HFF-Myc (cell line): ENCODE data around the gene PLB1.

ENCODE experiments used
- DNase-seq: peaks from one replicate; pipeline ENCODE4 v3.0.0-alpha.2; 2011; ENCODE audit warnings: low read depth; ENCODE audit errors: extremely low read depth
- H3K4me3 ChIP-seq: replicated peaks from 2 replicates; pipeline ENCODE4 v1.5.1; 2011; ENCODE audit warnings: low read depth, mild to moderate bottlenecking, control low read depth, low read length
- CTCF ChIP-seq: IDR thresholded peaks from 2 replicates; pipeline ENCODE4 v1.5.1; 2012; ENCODE audit warnings: mild to moderate bottlenecking, low read depth, low read length, control low read depth; ENCODE audit errors: missing control alignments

PLB1 gene

GRCh38 chr2:28618221-28619141 is 122.6 kb downstream of the PLB1 start:
- no peak overlapping the region for H3K4me3 ChIP-seq
- no peak for TF ChIP-seq CTCF
- no peak for DNase-seq

DNA sequence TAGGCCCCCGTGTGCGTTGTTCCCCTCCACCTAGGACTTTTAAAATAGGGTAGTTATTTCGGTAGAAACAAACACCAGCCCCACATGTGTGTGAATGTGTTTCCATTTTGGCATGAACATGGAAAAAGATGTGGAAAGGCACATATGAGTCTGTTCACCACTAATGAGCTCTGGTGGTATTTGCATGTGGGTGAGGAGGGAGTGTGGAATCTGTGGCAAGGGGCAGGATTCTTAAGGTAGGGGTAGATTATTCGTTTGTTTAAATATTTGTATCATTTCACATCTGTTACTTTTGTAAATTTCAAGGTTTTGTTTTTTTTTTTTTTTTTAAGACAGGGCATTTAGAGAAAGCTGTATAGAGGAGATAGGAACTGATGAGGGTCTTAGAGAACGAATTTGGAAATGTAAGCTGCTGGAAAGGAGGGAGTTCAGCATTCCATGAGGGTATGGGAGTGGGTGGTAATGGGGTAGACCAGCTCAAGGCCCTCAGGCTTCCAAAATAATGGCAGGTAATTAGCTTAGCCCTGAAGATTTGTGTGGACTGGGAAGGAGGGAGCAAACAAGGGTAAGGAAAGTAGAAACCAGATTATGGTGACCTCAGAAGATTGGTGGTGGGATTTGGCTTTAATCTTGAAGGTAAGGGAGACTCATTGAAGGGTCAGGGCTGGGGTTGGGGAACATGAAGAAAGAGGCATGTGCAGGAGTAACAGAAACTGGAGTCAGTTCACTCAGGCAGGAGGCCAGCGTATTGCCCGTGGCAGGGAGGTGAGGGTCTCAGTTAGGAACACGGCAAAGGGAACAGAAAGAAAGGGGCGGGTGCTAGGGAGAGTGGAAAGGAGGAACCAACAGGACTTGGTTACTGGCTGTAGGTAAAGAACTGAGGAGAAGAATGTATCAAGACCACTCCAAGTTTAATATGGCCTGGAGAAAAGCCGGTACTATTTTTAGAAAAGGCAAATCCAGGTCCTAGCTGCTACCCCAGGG is 123.6 kb downstream of the PLB1 start:
- no peak for DNase-seq
- TF ChIP-seq CTCF: no peak
- no peak overlapping the region for H3K4me3 ChIP-seq

DNA sequence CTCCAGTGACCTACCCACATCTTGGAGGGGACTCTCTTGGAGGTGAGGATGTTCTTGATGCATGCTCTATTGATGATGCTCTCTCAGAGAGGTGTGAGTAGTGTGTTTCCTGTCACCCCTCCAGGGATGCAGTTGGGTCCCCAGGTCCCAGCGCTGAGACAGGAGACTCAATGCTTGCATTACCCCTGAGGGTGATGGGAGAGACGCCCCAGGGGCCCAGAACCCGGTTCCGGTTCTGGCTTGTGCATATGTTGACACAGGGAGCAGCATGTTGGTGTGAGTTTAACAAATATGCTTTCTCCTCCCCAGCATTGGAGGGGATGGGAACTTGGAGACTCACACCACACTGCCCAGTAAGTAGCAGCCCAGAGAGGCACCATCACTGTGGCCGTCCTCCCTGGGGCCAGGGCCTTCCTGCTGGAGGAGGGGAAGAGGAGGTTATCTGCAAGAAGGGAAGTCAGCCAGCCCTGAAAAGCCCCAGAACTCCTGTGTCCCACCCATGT is 124.5 kb downstream of the PLB1 start:
- no peak overlapping the region for H3K4me3 ChIP-seq
- TF ChIP-seq CTCF: no peak
- no peak for DNase-seq

GRCh38 chr2:28620801-28621171 is 124.9 kb downstream of the PLB1 start:
- DNase-seq: no peak
- no peak for TF ChIP-seq CTCF
- no peak overlapping the region for H3K4me3 ChIP-seq

DNA sequence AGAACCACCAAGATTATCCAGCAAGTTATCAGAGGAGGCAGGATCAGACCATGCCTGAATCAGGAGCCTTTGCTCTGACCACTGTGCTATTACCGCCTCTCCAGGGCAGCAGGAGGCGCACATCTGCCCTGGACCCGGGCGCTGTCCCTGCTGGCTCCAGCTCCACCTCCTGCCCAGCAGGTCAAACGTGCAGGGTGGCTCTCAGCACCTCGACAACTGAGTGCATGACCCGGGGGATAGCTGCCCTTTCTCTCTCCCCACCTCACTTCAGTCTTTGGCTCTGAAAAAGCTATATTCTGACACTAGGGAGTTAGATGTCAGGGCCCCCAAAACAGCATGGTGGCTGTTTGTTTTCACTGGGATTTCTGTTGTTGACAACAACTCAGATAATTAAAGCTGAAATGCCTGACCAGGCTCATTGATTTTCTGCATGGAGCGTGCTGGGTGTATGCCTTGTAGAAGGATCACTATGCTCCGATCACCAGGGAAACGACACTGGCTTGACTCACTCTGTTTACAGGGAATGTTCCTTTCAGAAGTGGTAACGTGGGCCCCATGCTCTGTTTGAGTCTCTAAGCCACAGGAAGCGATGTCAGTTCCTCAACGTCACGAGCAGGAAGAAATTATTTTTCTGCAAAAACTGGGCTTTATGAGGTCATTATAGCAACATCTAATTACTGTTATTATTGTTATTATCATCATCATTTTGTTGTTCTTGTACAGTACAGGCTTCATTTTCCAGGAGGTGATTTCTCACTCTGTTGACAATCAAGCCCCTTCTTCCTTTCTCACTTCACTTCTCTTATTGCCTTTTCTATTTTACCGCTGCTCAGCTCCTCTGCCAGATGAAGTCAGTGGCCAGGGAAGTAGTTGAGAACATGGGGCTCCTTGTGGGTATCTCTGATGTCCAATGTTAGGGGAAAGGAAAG is 125.6 kb downstream of the PLB1 start:
- peak; percentile 30 for TF ChIP-seq CTCF
- peak; percentile 82 for DNase-seq
- no peak overlapping the region for H3K4me3 ChIP-seq

GRCh38 chr2:28622101-28622499 is 126.2 kb downstream of the PLB1 start:
- TF ChIP-seq CTCF: no peak
- no peak overlapping the region for H3K4me3 ChIP-seq
- DNase-seq: no peak
